ENCODE results near the gene AP3D1.
"Not testable (repeated sequence)": the region's sequence is repeated elsewhere in the genome, so short reads cannot be mapped to it uniquely, and the experiment has no call there.

The AP3D1 gene

GRCh38 chr19:2108251-2109016 is 42.9 kb downstream of the AP3D1 start:
- no peak for DNase-seq

- no peak for DNase-seq
These were observed 48.2 kb downstream of the AP3D1 start for GRCh38 chr19:2103045-2103707.

- no peak for DNase-seq
These were observed 49.7 kb downstream of the AP3D1 start for GRCh38 chr19:2101417-2102335.

- DNase-seq = no peak
These were observed 50.7 kb downstream of the AP3D1 start for GRCh38 chr19:2100719-2101061.

GRCh38 chr19:2099937-2100718 is 51.2 kb downstream of the AP3D1 start:
- no peak for DNase-seq

- DNase-seq = no peak
These were observed 52.3 kb downstream of the AP3D1 start for GRCh38 chr19:2099054-2099501.

- DNase-seq = no peak
These were observed 53.5 kb downstream of the AP3D1 start for GRCh38 chr19:2097886-2098327.

GRCh38 chr19:2097203-2097885 is 54.0 kb downstream of the AP3D1 start:
- DNase-seq = no peak

GRCh38 chr19:2096480-2097202 is 54.7 kb downstream of the AP3D1 start, which contains the start of gene IZUMO4:
Gene IZUMO4, plus strand, starts transcription at chr19:2096915. Its CDS starts 31 bp downstream, at chr19:2096946.
- peak; percentile 91 to 92 for DNase-seq

- DNase-seq = no peak
These were observed 55.3 kb downstream of the AP3D1 start, which contains the start of gene MOB3A for GRCh38 chr19:2096034-2096479. Gene MOB3A, minus strand, starts transcription at chr19:2096326. Its CDS starts 17,766 bp downstream, at chr19:2078560.

- DNase-seq = not testable (repeated sequence)
These were observed 59.3 kb downstream of the AP3D1 start for GRCh38 chr19:2091926-2092525.

GRCh38 chr19:2089727-2090053 is 61.7 kb downstream of the AP3D1 start:
- no peak for DNase-seq

- DNase-seq = no peak
These were observed 62.2 kb downstream of the AP3D1 start for GRCh38 chr19:2089001-2089711.

GRCh38 chr19:2087621-2088100 is 63.7 kb downstream of the AP3D1 start:
- DNase-seq = no peak

GRCh38 chr19:2086695-2087620 is 64.4 kb downstream of the AP3D1 start:
- not testable (repeated sequence) for DNase-seq

GRCh38 chr19:2084993-2085720 is 66.2 kb downstream of the AP3D1 start:
- DNase-seq = no peak

GRCh38 chr19:2083174-2083854 is 68.1 kb downstream of the AP3D1 start:
- no peak for DNase-seq

Data from cerebellar nuclear complex (tissue), 1 donor.